G401 (cell line): ENCODE data around the gene WWP2. TPM values are rescaled to one million over a fixed set of nuclear protein-coding genes. Genes with fewer than 3 reads are reported as not detected.

Experiments
- DNase-seq: peaks from one replicate; pipeline ENCODE4 v3.0.0-alpha.2; 2015; ENCODE audit warnings: low spot score
- in situ Hi-C: cut with HindIII; loops from 2 replicates; pipeline ENCODE4 v1.10.0; 2016; ENCODE audit warnings: low sequenced_read_pairs, mixed read lengths
- total RNA-seq: library from RNA; depleted of rRNA; stranded (reverse); fragments of >200 nt; shearing (Covaris generic); gene quantifications from 2 replicates; pipeline ENCODE4 v1.2.3, GENCODE V29; 2014

Gene WWP2
- total RNA-seq, 1 experiment from 2014 or later: 24.3 TPM

DNA sequence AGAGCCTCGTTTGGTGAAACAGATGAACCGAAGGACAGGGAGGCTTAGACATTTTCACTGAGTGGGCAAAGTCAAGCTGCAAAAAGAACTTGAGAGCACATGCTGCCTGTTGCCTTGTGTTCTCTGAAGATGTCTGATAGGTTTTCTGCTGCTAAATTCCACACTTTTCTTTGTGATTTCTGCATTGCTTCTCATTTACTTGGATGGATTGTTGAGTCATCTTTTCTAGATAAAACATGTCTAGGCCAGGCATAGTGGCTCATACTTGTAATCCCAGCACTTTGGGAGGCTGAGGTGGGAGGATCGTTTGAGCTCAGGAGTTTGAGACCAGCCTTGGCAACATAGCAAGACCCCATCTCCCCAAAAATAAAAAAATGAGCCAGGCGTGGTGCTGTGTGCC lies 108.6 kb downstream of the WWP2 start:
- no peak for DNase-seq
- in situ Hi-C loops: no loop called here

DNA sequence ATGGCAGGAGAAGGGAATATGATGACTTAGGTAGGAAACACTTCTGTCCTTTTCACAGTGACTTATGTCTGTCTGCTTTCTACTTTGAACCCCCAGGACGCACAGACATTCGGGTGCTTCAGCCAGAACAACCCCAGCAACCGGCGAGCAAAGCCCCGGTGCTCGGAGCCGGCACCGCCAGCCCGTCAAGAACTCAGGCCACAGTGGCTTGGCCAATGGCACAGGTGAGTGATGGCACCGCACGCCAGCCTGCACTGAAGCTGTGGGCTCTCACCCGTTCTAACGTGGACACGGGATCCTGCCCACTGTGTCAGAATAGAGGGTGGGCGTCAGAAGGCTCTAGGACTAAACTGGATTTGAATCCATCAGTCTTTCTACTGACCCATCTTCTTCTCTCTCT lies 109.6 kb downstream of the WWP2 start:
- in situ Hi-C loops: no loop called here
- no peak for DNase-seq

DNA sequence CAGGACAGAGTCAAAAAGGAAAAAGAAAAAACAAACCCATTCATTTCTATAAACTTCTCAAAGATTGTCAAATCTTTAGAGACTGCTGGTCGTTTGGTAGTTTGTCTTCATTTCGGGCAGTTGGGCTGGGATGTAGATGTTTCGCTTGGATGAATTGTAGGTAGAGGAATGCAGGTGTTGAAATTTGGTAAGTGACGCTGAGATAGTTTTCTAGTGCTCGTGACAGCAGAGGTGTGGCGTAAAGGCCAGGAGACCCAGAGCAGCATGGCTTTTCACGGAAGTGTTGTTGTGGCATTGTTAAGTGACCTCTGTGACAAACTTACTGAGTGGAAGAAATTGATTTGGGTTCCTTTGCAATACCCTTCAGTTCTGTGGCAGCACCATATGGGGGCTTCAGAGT lies 110.8 kb downstream of the WWP2 start:
- in situ Hi-C loops: no loop called here
- DNase-seq: no peak

DNA sequence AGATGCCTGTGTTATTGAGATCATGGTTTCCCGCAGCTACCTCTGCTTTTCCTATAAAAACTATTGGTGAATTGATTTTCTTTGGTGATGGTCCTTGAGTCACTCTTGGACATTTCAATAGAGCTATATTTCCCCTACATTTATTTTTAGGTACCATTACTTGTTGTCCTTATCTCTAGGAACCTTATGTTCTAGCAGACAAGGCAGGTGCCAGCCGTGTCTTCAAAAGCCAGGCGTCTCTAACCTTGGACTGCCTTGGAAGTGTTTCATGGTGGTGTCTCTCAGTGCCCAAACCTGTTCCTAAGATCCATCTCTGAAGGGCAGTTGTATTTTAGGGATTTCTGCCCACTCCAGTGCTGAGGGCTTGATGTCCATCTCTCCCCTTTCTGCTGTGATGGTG lies 111.7 kb downstream of the WWP2 start:
- in situ Hi-C loops: no loop called here

DNA sequence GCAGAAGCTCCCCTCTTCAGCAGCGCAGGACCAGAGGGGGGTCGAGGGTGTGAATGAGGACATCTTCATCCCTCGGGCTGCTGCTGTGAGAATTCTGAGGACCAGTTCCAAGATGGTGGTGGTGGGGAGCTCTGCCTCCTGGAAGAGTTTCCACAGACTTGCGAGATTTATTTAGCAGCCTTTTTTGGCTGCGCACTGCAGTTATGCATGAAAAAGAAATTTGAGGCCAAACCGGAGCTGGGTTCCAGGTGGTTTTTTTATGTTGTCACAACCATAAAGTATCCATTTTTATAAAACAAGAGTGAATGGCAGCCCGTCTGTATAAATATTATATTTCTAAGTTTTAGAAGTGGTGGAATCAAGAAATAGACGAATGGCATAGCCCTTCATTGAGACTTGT lies 112.1 kb downstream of the WWP2 start:
- DNase-seq: no peak
- in situ Hi-C loops: no loop called here

More for the DNA sequence above, 111.7 kb downstream of the WWP2 start:
- DNase-seq: no peak

DNA sequence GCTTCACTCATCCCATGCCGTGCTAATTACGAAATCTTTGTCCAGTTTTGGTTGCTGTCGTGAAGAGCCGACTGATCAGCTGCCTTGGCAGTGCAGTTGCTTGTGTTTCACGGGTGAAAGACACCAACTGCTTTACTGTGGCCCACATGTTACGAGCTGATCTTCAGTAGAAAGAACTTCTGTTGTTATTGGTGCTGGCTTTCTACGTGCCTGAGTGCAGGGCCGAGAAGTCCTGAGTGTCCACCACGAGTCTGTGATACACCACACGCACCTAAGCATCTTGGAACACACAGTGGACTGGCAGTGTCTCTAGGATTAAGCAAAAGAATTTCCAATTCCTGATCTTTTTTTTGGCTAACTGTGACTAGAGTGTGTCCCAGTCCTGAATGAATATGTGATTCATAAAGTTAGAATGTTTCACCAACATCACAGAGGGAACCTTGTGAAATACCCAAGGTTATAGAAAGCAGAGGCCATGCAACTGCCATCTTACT lies 118.6 kb downstream of the WWP2 start:
- in situ Hi-C loops: no loop called here
- DNase-seq: peak; percentile 66

DNA sequence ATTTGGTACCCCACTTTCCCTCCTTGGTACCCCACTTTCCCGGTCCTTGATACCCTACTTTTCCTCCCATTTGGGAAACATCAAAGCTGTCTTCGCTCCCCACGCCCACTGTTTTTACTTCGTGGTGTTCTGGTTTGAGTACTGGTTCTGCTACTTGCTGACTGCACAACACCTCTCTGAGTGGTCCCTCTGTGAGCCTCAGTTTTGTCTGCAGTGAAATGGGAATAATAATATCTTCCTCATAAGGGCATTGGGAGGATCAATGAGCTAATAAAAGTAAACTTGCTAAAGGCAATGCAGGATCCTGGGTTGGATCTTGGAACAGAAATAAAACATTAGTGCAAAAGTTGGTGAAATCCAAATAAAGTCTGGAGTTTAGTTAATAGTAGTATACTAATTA lies 119.0 kb downstream of the WWP2 start:
- in situ Hi-C loops: no loop called here

DNA sequence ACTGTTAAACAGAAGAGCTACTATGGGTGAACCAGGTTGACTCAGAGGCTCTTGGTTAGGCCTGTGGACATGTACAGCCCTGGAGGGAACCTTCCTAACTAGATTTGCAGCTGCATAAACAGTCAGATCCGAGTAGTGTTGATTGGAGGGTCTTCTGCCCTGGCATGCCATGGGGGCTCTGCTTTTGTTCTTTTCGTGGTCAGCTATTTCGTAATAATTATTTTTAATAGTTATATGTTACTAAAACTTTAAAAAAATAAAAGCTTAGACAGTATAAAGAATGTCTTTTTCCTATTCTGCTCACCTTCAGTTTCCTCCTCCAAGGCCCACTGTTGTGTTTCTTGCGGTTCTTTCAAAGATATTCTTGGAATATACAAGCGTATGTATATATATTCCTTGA lies 121.6 kb downstream of the WWP2 start:
- in situ Hi-C loops: no loop called here
- no peak for DNase-seq

More for the DNA sequence above, 119.0 kb downstream of the WWP2 start:
- DNase-seq: no peak

DNA sequence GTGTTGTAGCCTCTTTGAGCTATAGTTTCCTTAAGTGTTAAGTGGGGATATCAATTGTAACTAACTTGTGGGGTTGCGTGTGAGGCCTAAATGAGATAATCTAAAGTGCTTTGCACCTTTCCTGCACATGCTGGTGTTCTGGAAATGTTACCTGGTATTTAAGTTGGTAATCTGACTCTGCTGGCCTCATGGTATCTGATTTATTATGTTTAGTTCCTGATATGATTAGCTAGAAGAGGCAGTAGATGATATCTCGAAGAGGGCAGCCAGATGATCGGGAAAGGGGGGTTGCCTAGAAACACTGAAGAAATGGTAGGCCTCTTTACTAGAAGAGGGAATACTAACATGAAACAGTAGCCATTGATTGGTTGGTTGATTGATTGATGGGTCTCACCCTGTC lies 123.6 kb downstream of the WWP2 start:
- no peak for DNase-seq
- in situ Hi-C loops: no loop called here

DNA sequence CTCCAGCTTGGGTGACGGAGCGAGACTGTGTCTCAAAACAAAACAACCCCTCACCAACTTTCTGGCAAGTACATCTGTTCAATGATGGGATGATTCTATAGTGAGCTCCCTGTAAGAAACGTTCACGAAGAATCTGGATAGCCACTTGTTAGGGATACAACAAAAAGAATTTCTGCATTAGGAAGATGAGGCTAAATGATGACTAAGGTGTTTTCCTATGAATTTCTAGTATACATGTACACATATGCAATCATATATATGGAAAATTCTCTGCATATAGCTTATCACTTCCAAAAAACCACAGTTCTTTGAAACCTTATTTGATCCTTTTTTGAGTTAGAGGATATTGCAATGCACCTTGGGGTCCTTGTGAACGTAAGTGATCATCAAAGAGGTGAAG lies 124.6 kb downstream of the WWP2 start:
- DNase-seq: no peak
- in situ Hi-C loops: no loop called here

DNA sequence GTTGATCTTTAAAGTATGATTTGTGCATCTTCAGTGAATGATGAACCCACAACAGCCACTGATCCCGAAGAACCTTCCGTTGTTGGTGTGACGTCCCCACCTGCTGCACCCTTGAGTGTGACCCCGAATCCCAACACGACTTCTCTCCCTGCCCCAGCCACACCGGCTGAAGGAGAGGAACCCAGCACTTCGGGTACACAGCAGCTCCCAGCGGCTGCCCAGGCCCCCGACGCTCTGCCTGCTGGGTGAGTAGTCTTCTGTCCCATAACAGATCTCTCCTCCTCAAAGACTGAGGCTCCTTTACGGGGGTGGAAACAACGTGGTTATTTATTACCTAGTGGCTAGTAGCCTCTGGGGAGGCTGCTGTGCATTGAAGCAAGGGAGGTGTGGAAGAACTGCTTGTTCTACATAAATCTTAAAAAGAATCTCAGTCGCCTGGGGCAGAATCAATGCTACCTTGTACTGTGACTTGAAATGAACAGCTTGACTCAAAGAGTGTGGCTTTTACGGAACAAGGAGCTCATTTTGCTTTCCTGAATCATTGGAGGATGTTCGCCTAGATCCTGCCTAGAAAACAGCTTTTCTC lies 126.0 kb downstream of the WWP2 start:
- in situ Hi-C loops: no loop called here

DNA sequence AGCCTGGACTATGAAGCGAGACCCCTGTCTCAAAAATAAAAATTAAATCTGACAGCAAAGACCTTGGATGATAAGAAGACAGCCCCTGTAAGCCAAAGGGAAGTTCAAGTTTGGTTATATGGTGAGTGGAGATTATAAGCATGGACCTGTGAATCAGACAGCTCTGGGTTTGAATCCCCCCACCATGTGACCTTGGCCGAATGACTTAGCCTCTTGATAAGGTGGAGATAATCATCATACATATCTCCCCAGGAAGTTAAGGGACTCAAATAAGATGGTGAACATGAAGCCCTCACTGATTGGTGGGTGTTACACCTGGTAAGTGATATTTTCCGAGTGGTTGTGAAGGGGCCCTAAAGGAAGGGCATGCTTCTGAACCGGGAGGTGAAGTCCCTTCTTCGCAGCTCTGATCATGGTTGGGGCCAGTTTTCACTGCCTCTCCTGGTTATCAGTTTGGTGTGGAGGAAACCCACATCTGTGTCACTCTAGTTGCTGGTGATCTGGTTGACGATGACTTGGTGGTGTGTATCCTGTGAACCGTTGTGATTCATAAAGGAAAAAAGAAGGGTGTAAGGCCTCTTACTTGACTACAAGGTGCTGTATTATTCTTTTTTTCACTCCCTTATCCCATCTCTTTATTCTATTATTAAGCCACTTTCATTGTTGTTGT lies 127.3 kb downstream of the WWP2 start:
- in situ Hi-C loops: no loop called here
- no peak for DNase-seq

More for the DNA sequence above, 126.0 kb downstream of the WWP2 start:
- no peak for DNase-seq

DNA sequence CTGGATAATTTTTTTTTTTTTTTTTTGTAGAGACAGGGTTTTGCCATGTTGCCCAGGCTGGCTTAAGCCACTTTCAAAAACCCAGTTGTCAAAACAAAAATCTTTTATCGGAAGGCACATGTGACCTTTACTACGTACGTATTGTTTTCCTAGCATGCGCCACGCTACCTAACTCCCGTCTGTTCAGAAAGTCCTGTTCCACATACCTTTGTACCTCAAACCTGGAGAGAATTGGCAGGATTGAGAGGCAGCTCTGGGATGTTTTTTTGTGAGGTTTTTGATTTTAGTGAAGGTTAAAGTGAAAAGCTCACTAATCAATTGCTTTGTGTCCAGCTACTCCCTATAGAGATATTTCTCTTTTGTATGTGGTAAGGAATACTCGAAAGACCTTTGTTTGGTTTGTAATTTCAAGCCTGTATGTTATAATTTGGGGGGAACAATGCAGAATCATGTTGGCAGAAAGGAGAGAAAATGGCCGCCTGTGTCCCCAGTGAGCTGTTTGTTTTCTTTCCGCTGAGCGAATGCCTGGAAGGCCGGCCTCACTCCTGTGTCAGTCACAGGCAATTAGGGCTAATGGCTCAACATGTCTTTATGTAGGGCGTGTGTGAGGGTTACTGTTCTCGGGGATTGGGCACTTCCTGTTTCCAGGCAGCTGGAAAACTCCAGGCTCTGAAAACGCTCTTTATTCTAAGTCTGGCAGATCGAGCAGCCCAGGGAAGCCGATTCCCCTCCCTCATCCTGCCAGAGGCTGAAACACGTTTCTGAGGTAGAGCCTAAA lies 128.2 kb downstream of the WWP2 start:
- peak; percentile 57 for DNase-seq
- in situ Hi-C loops: no loop called here

DNA sequence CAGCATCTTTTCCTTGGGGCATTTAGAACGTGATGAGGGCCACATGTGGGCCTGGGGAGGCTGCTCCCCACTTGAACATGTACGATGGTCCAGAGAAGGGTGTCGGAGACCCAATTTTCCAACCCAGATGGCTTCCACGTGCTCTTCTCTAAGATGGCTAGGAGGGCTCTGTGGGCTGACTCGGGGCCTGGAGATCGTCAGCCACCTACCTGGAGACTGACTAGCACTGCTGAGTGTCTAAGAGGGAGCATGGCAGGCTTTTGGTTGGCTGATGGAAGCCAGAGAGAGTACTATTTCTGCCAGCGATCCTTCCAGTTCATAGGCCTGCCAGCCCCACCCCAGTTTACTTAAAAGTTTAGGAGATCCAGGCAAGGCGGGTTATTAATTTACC lies 128.8 kb downstream of the WWP2 start:
- no peak for DNase-seq
- in situ Hi-C loops: no loop called here

DNA sequence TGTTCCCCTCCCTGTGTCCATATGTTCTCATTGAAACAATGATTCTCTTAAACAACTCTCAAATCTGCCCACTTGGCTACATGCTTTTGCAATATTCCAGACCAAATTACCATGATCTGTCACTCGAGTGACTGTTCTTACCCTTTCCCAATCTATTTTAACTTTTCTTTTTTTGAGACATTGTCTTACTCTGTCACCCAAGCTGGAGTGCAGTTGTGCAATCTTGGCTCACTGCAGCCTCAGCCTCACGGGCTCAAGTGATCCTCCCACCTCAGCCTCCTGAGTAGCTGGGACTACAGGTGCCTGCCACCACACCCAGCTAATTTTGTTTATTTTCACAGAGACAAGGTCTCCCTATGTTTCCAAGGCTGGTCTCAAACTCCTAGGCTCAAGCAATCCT lies 130.2 kb downstream of the WWP2 start:
- in situ Hi-C loops: no loop called here
- no peak for DNase-seq

DNA sequence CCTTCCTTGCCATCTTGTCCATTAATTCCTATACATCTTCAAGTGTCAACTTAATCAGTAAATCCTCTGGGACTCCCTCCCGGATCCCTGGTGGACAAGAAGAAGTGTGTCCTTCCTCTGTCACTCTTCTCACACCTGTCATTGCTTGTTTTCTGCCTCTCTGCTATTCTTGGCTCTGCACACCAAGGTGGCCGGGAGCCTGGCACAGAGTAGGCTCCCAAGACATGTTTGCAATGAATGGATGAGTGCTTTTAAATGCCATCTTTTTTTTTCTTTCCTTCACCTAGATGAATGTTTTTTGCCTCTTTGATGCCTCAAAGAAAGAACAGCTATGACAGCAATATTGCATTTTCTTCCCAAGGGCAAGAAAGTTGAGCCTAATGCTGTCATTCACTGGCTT lies 131.0 kb downstream of the WWP2 start:
- in situ Hi-C loops: no loop called here
- DNase-seq: peak; percentile 81

DNA sequence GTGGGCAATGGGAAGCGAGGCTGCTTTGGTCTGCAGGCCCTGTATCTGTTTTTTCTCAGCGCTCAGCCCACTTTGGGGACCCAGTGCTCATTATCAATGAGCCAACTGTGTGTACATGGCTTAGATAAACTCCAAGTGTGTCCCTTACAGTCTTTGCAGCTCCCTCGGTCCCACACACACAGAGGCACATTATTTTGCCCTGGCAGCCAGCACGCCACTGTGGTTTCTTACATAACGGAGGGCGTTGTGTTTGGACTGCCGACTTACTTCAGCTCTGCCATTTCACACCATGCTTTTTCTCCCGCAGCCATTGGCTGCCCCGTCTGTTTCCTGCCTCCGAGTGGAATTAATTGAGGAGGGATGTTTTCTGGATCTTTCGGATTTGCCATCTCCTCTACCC lies 132.5 kb downstream of the WWP2 start:
- peak; percentile 57 for DNase-seq
- in situ Hi-C loops: no loop called here

DNA sequence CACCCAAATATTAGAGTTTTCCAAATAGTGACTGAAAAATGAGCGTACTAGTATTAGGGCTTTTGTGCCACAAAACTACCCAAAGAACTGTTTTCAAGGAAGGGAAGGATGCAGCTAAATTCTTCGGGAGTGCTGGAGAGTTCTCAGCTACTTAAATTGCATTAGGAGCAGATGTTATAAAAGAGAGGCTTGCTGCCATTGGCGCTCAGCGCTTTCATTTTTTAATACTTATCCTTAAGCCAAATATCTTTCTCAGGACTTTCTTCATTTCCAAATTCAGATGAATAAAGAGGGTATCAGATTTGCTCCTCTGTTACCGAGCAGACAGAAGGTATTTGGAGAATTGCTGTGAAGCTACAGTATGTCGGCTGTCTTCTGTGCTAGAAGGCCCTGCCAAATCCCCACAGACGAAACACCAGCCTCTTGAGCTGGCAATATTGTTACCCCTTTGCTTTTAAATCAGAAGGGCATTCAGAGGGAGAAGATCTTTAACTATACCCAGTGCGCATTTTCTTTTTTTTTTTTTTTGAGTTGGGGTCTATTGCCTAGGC lies 141.8 kb downstream of the WWP2 start:
- in situ Hi-C loops: no loop called here

DNA sequence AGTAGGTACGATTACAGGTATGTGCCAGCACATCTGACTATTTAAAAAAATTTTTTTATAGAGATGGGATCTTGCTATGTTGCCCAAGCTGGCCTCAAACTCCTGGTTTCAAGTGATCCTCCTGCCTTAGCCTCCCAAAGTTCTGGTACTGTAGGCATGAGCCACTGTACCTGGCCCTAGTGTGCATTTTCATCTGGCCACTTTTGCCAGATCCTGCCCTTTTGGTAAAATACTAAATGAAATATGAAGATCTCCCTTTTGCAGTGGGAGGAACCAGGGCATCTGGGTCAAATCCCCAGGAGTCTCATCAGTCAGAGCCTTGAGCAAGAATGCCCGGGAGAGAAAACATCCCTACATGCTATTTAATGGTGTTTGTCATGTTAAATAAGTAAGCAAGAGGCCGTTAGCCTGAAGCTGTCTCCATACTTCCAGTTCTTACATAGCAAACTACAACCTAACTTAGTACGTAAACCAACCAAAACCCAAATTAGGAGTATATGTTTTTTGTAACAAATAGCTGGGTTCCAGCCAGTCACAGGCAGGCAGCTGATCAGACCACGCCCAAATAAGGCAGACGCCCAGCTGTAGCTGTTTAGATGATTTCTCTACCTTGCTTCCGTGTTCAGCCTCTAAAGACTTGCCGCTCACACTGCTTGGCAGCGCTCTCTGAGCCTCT lies 142.5 kb downstream of the WWP2 start:
- DNase-seq: no peak
- in situ Hi-C loops: no loop called here

More for the DNA sequence above, 141.8 kb downstream of the WWP2 start:
- DNase-seq: no peak

DNA sequence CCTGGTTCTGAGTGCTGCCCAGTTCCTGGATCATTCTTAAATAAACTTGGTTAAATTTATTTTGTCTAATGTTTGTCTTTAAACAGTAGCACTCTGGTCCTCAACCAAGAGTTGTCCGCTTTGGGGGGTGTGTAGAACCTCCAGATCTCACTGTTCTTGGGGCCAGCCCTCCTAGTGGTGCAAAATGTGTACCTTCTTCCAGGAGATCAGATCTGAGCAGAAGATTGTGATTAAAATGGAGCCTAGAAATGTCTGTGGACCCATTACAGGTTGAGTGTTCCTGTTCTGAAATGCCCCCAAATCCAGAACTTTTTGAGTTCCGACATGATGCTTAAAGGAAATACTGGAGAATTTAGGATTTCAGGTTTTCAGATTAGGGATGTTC lies 143.0 kb downstream of the WWP2 start:
- DNase-seq: no peak
- in situ Hi-C loops: no loop called here
